GM21723 (cell line): ENCODE data around the gene CDCA3.

ENCODE experiments used
- ATAC-seq: cut with Tn5 transposase; IDR thresholded peaks from one replicate; pipeline ENCODE4 v1.9.1; 2021; ENCODE audit warnings: mild to moderate bottlenecking, moderate library complexity; ENCODE audit not compliant: unreplicated experiment

Gene CDCA3

GRCh38 chr12:6833189-6833890, 17.7 kb downstream of the CDCA3 start:
- no peak for ATAC-seq

GRCh38 chr12:6832125-6832524, 19.0 kb downstream of the CDCA3 start:
- no peak for ATAC-seq

- ATAC-seq = no peak
Observed at GRCh38 chr12:6831450-6831995, 19.6 kb downstream of the CDCA3 start.

- ATAC-seq = no peak
Observed at GRCh38 chr12:6830999-6831398, 20.1 kb downstream of the CDCA3 start.

- no peak for ATAC-seq
Observed at GRCh38 chr12:6830286-6830890, 20.7 kb downstream of the CDCA3 start.

GRCh38 chr12:6829536-6830220, 21.4 kb downstream of the CDCA3 start:
- ATAC-seq = no peak

- no peak for ATAC-seq
Observed at GRCh38 chr12:6828781-6829535, 22.1 kb downstream of the CDCA3 start.

- no peak for ATAC-seq
Observed at GRCh38 chr12:6827982-6828780, 22.9 kb downstream of the CDCA3 start, which contains the start of gene P3H3. P3H3 (plus strand) TSS chr12:6828407; CDS start chr12:6828441, 34 bp downstream.

GRCh38 chr12:6827437-6827911, 23.6 kb downstream of the CDCA3 start:
- no peak for ATAC-seq

GRCh38 chr12:6826734-6827436, 24.2 kb downstream of the CDCA3 start:
- ATAC-seq = no peak

- ATAC-seq = no peak
Observed at GRCh38 chr12:6826125-6826733, 24.9 kb downstream of the CDCA3 start.

GRCh38 chr12:6825398-6826124, 25.5 kb downstream of the CDCA3 start:
- no peak for ATAC-seq

- no peak for ATAC-seq
Observed at GRCh38 chr12:6824901-6825381, 26.1 kb downstream of the CDCA3 start.

- ATAC-seq = no peak
Observed at GRCh38 chr12:6824085-6824775, 26.9 kb downstream of the CDCA3 start.

GRCh38 chr12:6823182-6824084, 27.7 kb downstream of the CDCA3 start:
- no peak for ATAC-seq

- no peak for ATAC-seq
Observed at GRCh38 chr12:6822426-6823135, 28.5 kb downstream of the CDCA3 start.
